A673 (cell line): Measurements from ENCODE around the gene PLK3. TPM values are rescaled to one million over a fixed set of nuclear protein-coding genes. Genes with fewer than 3 reads are reported as not detected.

ENCODE experiments used
- BruUV-seq: library from RNA; stranded (reverse); fragments of 400-500 nt; replicated peaks from 2 replicates; lab custom pipeline; 2021; lab: Mats Ljungman, UMichigan
- CTCF ChIA-PET: fragments of 300-600 bp; sonication (Branson Sonifier 250); formaldehyde crosslinking; loops from one replicate; lab custom pipeline; 2022; ENCODE audit warnings: antibody characterized with exemption; lab: Charles Lee
- POLR2A ChIA-PET: fragments of 300-600 bp; sonication (Branson Sonifier 250); formaldehyde crosslinking; loops from one replicate; lab custom pipeline; 2022; ENCODE audit warnings: antibody characterized with exemption; ENCODE audit not compliant: low non-redundant PET; lab: Charles Lee
- DNase-seq: peaks from one replicate; pipeline ENCODE4 v3.0.0-alpha.2; 2015; ENCODE audit warnings: low spot score
- H3K27ac ChIP-seq: fragments of 200-600 bp; sonication (generic); 2 replicates; pipeline ENCODE4 v1.5.1; 2016; ENCODE audit warnings: mixed run types, low read depth, mild to moderate bottlenecking, mixed read lengths, antibody characterized with exemption, low read length; ENCODE audit not compliant: poor library complexity, severe bottlenecking
- H3K27me3 ChIP-seq: fragments of 200-600 bp; sonication (generic); replicated peaks from 2 replicates; pipeline ENCODE4 v1.6.1; 2017; ENCODE audit warnings: mixed run types, low read depth, mild to moderate bottlenecking, mixed read lengths, antibody characterized with exemption, low read length; ENCODE audit not compliant: insufficient read depth, poor library complexity
- H3K36me3 ChIP-seq: fragments of 200-600 bp; sonication (generic); 2 replicates; pipeline ENCODE4 v1.6.1; 2016; ENCODE audit warnings: mixed run types, mild to moderate bottlenecking, mixed read lengths, antibody characterized with exemption, low read length; ENCODE audit not compliant: insufficient read depth, poor library complexity, severe bottlenecking
- H3K4me1 ChIP-seq: fragments of 200-600 bp; sonication (generic); 2 replicates; pipeline ENCODE4 v1.6.1; 2017; ENCODE audit warnings: mixed run types, mild to moderate bottlenecking, mixed read lengths, antibody characterized with exemption, low read length; ENCODE audit not compliant: insufficient read depth, poor library complexity, severe bottlenecking
- H3K4me3 ChIP-seq: fragments of 200-600 bp; sonication (generic); 2 replicates; pipeline ENCODE4 v1.5.1; 2016; ENCODE audit warnings: low read depth, mixed run types, mild to moderate bottlenecking, mixed read lengths, low read length; ENCODE audit not compliant: poor library complexity, severe bottlenecking
- H3K9me3 ChIP-seq: fragments of 200-600 bp; sonication (generic); 2 replicates; pipeline ENCODE4 v1.6.1; 2016; ENCODE audit warnings: mixed run types, low read depth, mild to moderate bottlenecking, mixed read lengths, antibody characterized with exemption, low read length; ENCODE audit not compliant: poor library complexity, severe bottlenecking
- CTCF ChIP-seq: fragments of 300-800, 200-600 bp; sonication (generic); conservative IDR thresholded peaks from 2 replicates; pipeline ENCODE4 v1.5.1; 2017; ENCODE audit warnings: low read depth, mild to moderate bottlenecking, antibody characterized with exemption, low read length, moderate library complexity, mixed read lengths
- EZH2 ChIP-seq: fragments of 200-600 bp; sonication (generic); IDR thresholded peaks from 2 replicates; pipeline ENCODE4 v1.6.1; 2017; ENCODE audit warnings: borderline replicate concordance, low read depth, mild to moderate bottlenecking, mixed read lengths, antibody characterized with exemption, low read length; ENCODE audit not compliant: poor library complexity, severe bottlenecking
- intact Hi-C: fragments of 100-400 bp; cut with micrococcal nuclease; formaldehyde crosslinking; loops from one replicate; pipeline ENCODE4 v1.10.0; 2022; ENCODE audit not compliant: unreplicated experiment
- total RNA-seq: library from RNA; stranded (reverse); gene quantifications from 2 replicates; pipeline ENCODE4 v1.2.3, GENCODE V29; 2021

PLK3 gene
- total RNA-seq, 1 experiment from 2014 or later = 15.6 TPM

GRCh38 chr1:44829506-44830384, 29.6 kb downstream of the PLK3 start:
- Histone ChIP-seq H3K27me3 (no peaks in the 10 kb centered on the region), H3K27ac (no peak overlapping the region), H3K36me3 (no peaks in the 10 kb centered on the region), H3K9me3 (no peaks in the 10 kb centered on the region), H3K4me1 (peaks cover 13% of the 10 kb centered on the region), H3K4me3 (no peak overlapping the region)
- ChIA-PET POLR2A (no interaction called here), CTCF (interaction anchor here (0.5 to 1.1 kb wide), 3 partner anchors 30 to 474 kb away, joined by 3 to 7 read pairs (median 7); partner anchors contain the start of gene PLK3)
- TF ChIP-seq EZH2 (no peak), CTCF (no peak)
- no peak for DNase-seq
- BruUV-seq = no TSS peak
- intact Hi-C loops = loop anchor here (10.0 kb wide), 1 partner anchor 155 kb away; the partner anchor contains the start of gene EIF2B3

- H3K27ac ChIP-seq = no peak overlapping the region
- H3K9me3 ChIP-seq = no peaks in the 10 kb centered on the region
- no peaks in the 10 kb centered on the region for H3K36me3 ChIP-seq
- H3K27me3 ChIP-seq = no peaks in the 10 kb centered on the region
- no peak for DNase-seq
- no peak overlapping the region for H3K4me3 ChIP-seq
- peaks cover 13% of the 10 kb centered on the region for H3K4me1 ChIP-seq
- ChIA-PET CTCF (interaction anchor here (0.5 kb wide), 1 partner anchor 44 kb away, joined by 6 read pairs; no protein-coding TSS in a partner anchor), POLR2A (no interaction called here)
- no TSS peak for BruUV-seq
- intact Hi-C loops = loop anchor here (10.0 kb wide), 1 partner anchor 154 kb away; the partner anchor contains the start of gene EIF2B3
- no peak for TF ChIP-seq EZH2
- TF ChIP-seq CTCF = 0 out of 2 replicates have a peak, but pooled peaks have one; percentile 13
These were observed 30.7 kb downstream of the PLK3 start for GRCh38 chr1:44830900-44831304.

- TF ChIP-seq CTCF (no peak), EZH2 (no peak)
- Histone ChIP-seq H3K36me3 (no peaks in the 10 kb centered on the region), H3K4me1 (peaks cover 13% of the 10 kb centered on the region), H3K9me3 (no peaks in the 10 kb centered on the region), H3K4me3 (no peak overlapping the region), H3K27me3 (no peaks in the 10 kb centered on the region), H3K27ac (no peak overlapping the region)
- no TSS peak for BruUV-seq
- intact Hi-C loops = loop anchor here (10.0 kb wide), 1 partner anchor 153 kb away; the partner anchor contains the start of gene EIF2B3
- POLR2A ChIA-PET = interaction anchor here (0.6 to 1.7 kb wide), 2 partner anchors 12 to 511 kb away, joined by 3 to 5 read pairs; no protein-coding TSS in a partner anchor
- CTCF ChIA-PET = interaction anchor here (0.5 kb wide), 1 partner anchor 44 kb away, joined by 6 read pairs; no protein-coding TSS in a partner anchor
- no peak for DNase-seq
These were observed 31.3 kb downstream of the PLK3 start for GRCh38 chr1:44831516-44831915.
